ENCODE data around the gene AMMECR1.

Gene AMMECR1

DNA sequence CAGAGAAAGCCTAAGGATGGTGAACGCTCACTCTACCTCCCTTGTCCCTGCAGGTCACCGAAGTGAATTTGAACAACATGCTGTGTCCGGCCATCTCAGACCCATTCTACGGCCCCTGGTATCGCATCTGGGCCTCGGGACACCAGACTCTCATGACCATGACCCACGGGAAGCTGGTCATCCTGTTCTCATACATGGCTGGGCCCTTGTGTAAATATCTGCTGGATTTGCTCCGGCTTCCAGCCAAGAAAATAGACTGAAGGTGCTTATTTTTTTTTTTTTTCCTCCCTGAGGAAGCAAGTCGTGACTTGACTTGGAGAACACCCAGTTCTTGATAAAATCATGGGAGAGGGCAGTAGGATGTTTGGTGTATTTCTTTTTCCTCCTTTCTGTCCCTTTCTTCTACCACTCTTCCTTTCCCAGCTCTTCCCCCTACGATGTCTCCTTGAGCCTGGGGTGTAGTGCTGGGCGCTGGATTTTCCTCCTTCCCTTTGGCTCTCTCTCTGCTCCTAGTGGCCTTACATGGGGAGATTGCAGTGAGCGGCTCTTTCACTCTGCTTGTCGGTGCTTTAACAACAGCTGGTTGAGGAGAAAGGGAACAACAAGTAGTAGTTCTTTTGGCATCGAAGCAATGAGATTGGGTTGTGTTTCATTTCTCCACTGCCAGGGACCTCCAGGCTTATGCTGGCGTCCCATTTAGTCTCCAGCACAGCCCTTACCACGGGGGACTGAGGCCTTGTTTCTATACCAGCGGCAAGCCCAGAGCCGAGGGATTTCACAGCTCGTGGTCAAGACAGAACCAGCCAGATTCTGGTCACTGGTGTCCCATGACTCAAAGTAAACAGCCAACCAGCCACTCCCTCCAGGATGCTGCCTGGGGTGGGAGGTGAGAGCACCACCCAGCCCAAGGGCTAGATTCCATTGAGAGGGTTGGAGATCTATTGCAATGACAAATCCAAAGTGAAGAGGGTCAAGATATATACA lies 144.4 kb downstream of the AMMECR1 start:
- Histone ChIP-seq H2AFZ (ENCODE audit: low read length, unreplicated experiment) (no peak overlapping the region), H3K79me2 (ENCODE audit: control insufficient read depth, insufficient read depth, low read length, unreplicated experiment) (no peaks in the 10 kb centered on the region), H3K27ac (ENCODE audit: low read depth, low read length) (peak overlapping the region; percentile 51), H3K4me1 (ENCODE audit: control insufficient read depth, insufficient read depth, low read length, unreplicated experiment) (peaks cover 17% of the 10 kb centered on the region), H3K4me3 (ENCODE audit: low read depth, low read length) (no peak overlapping the region), H3K36me3 (ENCODE audit: insufficient read depth, low read length) (no peaks in the 10 kb centered on the region), H3K27me3 (ENCODE audit: insufficient read depth, low read length) (no peaks in the 10 kb centered on the region)

DNA sequence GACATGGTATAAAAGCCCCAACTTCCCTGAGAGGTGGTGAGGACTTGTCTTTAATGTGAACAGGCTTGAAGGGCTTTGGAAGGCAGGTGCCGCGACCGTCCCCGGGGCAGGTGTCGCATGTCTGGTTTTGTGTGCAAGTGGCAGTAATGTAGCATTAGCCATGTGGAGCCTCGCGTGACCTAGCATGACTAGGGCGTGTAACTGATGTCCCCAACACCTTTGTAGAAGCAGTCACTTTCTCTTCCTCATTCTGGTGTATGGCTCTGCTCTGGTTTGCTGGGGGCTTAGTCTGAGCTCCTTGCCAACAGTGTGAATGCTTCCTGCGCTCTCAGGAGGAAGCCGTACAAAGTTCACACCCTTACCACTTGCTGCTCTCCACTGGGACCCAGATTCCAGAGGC lies 145.7 kb downstream of the AMMECR1 start:
- Histone ChIP-seq H2AFZ (ENCODE audit: low read length, unreplicated experiment) (no peak overlapping the region), H3K27ac (ENCODE audit: low read depth, low read length) (no peak overlapping the region), H3K36me3 (ENCODE audit: insufficient read depth, low read length) (no peaks in the 10 kb centered on the region), H3K79me2 (ENCODE audit: control insufficient read depth, insufficient read depth, low read length, unreplicated experiment) (no peaks in the 10 kb centered on the region), H3K4me3 (ENCODE audit: low read depth, low read length) (no peak overlapping the region), H3K27me3 (ENCODE audit: insufficient read depth, low read length) (no peaks in the 10 kb centered on the region), H3K4me1 (ENCODE audit: control insufficient read depth, insufficient read depth, low read length, unreplicated experiment) (peaks cover 25% of the 10 kb centered on the region)

DNA sequence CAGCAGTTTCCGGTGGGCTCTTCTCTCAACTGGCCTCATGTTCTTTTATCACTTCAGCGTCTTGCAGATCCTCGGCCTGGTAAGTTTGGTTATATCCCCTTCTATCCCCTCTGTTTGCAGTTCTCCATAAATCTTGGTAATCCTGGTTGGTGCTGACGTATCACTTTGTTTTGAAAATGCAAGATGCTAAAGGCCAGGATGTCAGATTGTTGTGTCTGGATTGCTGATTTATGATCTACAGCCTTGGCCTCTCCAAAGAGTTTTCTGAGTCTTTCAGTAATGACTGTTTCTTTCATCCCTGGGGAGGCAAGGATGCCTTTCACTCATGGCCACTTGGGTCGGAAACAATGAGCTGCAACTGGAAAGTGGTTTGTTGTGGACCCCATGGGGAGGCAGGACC lies 146.4 kb downstream of the AMMECR1 start:
- no peak overlapping the region for H3K4me3 ChIP-seq (ENCODE audit: low read depth, low read length)
- H3K27me3 ChIP-seq (ENCODE audit: insufficient read depth, low read length), result no peaks in the 10 kb centered on the region

DNA sequence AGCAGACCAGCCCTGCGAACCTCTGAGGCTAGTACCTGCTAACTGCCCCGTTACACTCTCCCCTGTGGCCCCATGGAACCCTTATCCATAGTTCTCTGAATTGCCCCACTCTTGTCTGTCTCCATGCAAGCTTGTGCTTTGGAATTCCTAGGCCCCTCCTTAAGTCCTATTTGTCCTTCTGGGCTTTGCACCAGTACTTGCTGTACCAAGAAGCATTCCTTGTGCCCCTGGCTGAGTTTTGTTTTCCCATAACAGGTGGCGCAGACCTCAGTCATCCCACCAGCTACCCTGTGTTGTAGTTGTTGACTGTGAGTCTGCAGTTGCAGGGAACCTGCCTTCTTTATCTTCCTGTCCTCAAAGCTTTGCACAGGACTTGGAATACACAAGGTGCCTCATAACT lies 147.9 kb downstream of the AMMECR1 start:
- Histone ChIP-seq H3K36me3 (ENCODE audit: insufficient read depth, low read length) (no peaks in the 10 kb centered on the region), H3K4me3 (ENCODE audit: low read depth, low read length) (no peak overlapping the region), H3K79me2 (ENCODE audit: control insufficient read depth, insufficient read depth, low read length, unreplicated experiment) (no peaks in the 10 kb centered on the region), H3K4me1 (ENCODE audit: control insufficient read depth, insufficient read depth, low read length, unreplicated experiment) (peaks cover 26% of the 10 kb centered on the region), H3K27ac (ENCODE audit: low read depth, low read length) (no peak overlapping the region), H3K27me3 (ENCODE audit: insufficient read depth, low read length) (no peaks in the 10 kb centered on the region), H2AFZ (ENCODE audit: low read length, unreplicated experiment) (no peak overlapping the region)

More for the DNA sequence above, 146.4 kb downstream of the AMMECR1 start:
- Histone ChIP-seq H3K79me2 (ENCODE audit: control insufficient read depth, insufficient read depth, low read length, unreplicated experiment) (no peaks in the 10 kb centered on the region), H3K4me1 (ENCODE audit: control insufficient read depth, insufficient read depth, low read length, unreplicated experiment) (peaks cover 26% of the 10 kb centered on the region), H3K27ac (ENCODE audit: low read depth, low read length) (no peak overlapping the region), H2AFZ (ENCODE audit: low read length, unreplicated experiment) (no peak overlapping the region), H3K36me3 (ENCODE audit: insufficient read depth, low read length) (no peaks in the 10 kb centered on the region)

DNA sequence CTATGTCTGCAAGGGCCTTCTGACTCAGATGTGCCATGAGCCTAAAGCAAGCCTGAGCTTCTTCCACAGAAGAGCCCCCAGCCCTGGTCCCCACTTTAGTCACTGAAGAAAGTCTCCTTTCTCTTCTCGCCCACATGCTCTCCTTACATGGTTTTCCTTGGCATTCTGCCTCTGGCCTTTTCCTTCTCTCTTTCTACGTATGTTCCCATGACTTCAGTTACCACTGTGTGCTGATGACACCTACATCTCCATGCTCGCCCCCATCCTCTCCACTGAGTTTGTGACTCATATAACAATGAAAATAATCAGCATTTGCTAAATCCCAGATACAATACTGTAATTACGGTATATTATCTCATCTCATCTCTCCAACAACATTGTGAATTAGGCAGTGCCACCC lies 149.3 kb downstream of the AMMECR1 start:
- Histone ChIP-seq H3K4me3 (ENCODE audit: low read depth, low read length) (0 out of 2 replicates have a peak overlapping the region, but pooled peaks have one; percentile 3), H2AFZ (ENCODE audit: low read length, unreplicated experiment) (no peak overlapping the region), H3K27ac (ENCODE audit: low read depth, low read length) (peak overlapping the region; percentile 92), H3K79me2 (ENCODE audit: control insufficient read depth, insufficient read depth, low read length, unreplicated experiment) (no peaks in the 10 kb centered on the region), H3K27me3 (ENCODE audit: insufficient read depth, low read length) (no peaks in the 10 kb centered on the region), H3K36me3 (ENCODE audit: insufficient read depth, low read length) (no peaks in the 10 kb centered on the region), H3K4me1 (ENCODE audit: control insufficient read depth, insufficient read depth, low read length, unreplicated experiment) (peaks cover 24% of the 10 kb centered on the region)

DNA sequence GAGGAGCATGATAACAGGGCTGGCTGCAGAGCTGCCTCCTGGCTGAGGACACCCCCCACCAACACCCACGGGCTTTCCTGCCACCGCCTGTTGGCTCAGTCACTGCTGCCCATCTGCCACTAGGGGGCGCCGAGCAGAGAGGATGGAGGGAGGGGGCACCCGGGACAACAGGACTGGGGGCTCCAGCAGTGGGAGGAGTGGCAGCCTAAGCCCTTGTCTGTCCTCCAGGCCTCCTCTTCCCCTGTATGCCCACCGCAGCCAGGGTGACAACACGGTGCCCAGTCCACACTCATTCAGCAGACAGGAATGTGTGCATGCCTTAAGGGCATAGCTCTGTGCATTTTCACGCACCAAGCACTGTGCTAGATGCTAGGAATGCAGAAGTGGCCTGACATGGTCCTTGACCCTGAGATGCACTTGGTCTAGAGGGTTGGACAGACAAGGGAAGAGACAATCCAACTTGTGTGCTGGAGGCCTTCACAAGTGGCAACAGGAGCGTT lies 149.9 kb downstream of the AMMECR1 start:
- H2AFZ ChIP-seq (ENCODE audit: low read length, unreplicated experiment), result no peak overlapping the region
- H3K4me3 ChIP-seq (ENCODE audit: low read depth, low read length), result 0 out of 2 replicates have a peak overlapping the region, but pooled peaks have one; percentile 3
- H3K4me1 ChIP-seq (ENCODE audit: control insufficient read depth, insufficient read depth, low read length, unreplicated experiment), result peaks cover 24% of the 10 kb centered on the region
- no peaks in the 10 kb centered on the region for H3K36me3 ChIP-seq (ENCODE audit: insufficient read depth, low read length)
- no peaks in the 10 kb centered on the region for H3K27me3 ChIP-seq (ENCODE audit: insufficient read depth, low read length)
- peak overlapping the region; percentile 92 for H3K27ac ChIP-seq (ENCODE audit: low read depth, low read length)
- H3K79me2 ChIP-seq (ENCODE audit: control insufficient read depth, insufficient read depth, low read length, unreplicated experiment), result no peaks in the 10 kb centered on the region

DNA sequence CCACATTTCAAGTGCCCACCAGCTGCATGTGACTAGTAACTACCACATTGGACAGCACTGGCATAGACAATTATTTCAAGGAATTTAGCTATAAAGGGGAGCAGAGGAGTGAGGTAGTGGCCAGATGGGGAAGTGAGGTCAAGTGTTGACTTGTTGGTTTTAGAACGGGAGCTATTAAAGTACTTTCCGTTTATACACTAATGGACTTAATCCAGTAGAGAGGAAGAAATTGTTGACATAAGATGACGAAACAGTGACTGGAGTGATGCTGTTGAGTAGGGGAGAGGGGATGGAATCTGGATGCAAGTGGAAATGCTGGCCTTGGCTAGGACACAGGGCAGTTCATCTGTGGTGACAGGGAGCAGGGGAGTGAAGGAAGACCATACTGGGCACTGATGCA lies 154.4 kb downstream of the AMMECR1 start:
- Histone ChIP-seq H3K4me3 (ENCODE audit: low read depth, low read length) (no peak overlapping the region), H2AFZ (ENCODE audit: low read length, unreplicated experiment) (no peak overlapping the region), H3K27me3 (ENCODE audit: insufficient read depth, low read length) (no peaks in the 10 kb centered on the region), H3K79me2 (ENCODE audit: control insufficient read depth, insufficient read depth, low read length, unreplicated experiment) (peaks cover 2% of the 10 kb centered on the region), H3K4me1 (ENCODE audit: control insufficient read depth, insufficient read depth, low read length, unreplicated experiment) (peaks cover 33% of the 10 kb centered on the region), H3K27ac (ENCODE audit: low read depth, low read length) (peak overlapping the region; percentile 15; the same call in 1 of the 2 replicates), H3K36me3 (ENCODE audit: insufficient read depth, low read length) (no peaks in the 10 kb centered on the region)

DNA sequence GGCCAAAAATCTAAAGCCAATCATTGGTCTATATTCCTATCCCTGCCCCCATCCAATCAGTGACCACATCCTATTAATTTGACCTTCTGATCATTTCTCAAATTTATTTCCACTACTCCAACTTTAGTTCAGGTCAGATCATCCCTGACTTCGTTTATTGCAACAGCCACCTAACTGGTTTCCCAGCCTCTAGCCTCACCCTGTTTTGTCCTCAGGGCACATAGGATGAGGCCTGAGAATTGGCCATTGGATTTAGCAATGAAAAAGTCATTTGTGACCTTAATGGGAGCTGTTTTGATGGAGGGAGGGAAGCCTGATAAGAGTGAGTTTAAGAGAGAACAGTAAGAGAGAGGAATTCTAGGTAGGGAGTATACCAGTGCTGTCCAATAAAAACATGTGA lies 155.0 kb downstream of the AMMECR1 start:
- Histone ChIP-seq H3K27ac (ENCODE audit: low read depth, low read length) (no peak overlapping the region; the same call in 1 of the 2 replicates), H3K4me3 (ENCODE audit: low read depth, low read length) (no peak overlapping the region), H2AFZ (ENCODE audit: low read length, unreplicated experiment) (no peak overlapping the region), H3K79me2 (ENCODE audit: control insufficient read depth, insufficient read depth, low read length, unreplicated experiment) (peaks cover 2% of the 10 kb centered on the region), H3K36me3 (ENCODE audit: insufficient read depth, low read length) (no peaks in the 10 kb centered on the region), H3K4me1 (ENCODE audit: control insufficient read depth, insufficient read depth, low read length, unreplicated experiment) (peaks cover 27% of the 10 kb centered on the region), H3K27me3 (ENCODE audit: insufficient read depth, low read length) (no peaks in the 10 kb centered on the region)

DNA sequence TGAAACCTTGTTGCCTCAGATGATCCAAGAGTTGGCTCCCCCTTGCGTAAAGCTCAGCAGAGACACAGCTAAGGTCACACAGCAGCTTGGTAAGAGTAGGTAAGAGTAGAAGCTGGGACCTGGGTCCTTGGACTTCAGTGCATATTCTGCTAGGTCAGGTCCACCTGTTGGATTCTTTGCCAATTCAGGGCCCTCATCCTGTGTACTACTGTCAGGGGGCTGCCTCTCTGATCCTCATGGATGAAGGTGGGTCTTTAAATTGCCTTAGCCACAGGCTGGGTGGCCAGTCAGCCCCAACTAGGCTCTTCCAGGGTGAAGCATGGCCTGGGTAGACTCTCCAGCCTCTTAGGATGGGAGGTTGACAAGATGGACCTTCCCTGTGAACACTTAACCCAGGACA lies 155.8 kb downstream of the AMMECR1 start:
- Histone ChIP-seq H3K27me3 (ENCODE audit: insufficient read depth, low read length) (no peaks in the 10 kb centered on the region), H3K36me3 (ENCODE audit: insufficient read depth, low read length) (no peaks in the 10 kb centered on the region), H3K27ac (ENCODE audit: low read depth, low read length) (no peak overlapping the region), H3K4me3 (ENCODE audit: low read depth, low read length) (no peak overlapping the region), H3K4me1 (ENCODE audit: control insufficient read depth, insufficient read depth, low read length, unreplicated experiment) (peaks cover 22% of the 10 kb centered on the region), H3K79me2 (ENCODE audit: control insufficient read depth, insufficient read depth, low read length, unreplicated experiment) (peaks cover 2% of the 10 kb centered on the region), H2AFZ (ENCODE audit: low read length, unreplicated experiment) (no peak overlapping the region)

DNA sequence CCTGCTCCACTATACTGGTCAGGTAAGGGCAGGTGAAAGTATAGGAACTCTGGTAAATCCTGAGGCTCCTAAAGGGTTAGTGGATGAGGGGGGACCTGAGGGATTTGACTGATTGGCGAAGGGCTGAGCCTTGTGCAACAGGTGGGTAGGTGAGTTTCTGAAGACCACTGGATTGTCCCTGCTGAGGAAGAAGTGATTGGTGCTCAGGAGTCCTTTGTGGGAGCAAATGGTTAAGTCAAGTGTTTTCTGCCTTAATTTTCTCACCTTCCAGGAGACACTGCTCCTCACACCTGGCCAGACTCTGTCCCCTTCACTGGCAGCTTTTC lies 156.6 kb downstream of the AMMECR1 start:
- H3K4me3 ChIP-seq (ENCODE audit: low read depth, low read length), result no peak overlapping the region
- H3K27me3 ChIP-seq (ENCODE audit: insufficient read depth, low read length), result no peaks in the 10 kb centered on the region
- peak overlapping the region; percentile 75 for H3K27ac ChIP-seq (ENCODE audit: low read depth, low read length)
- no peaks in the 10 kb centered on the region for H3K36me3 ChIP-seq (ENCODE audit: insufficient read depth, low read length)
- no peak overlapping the region for H2AFZ ChIP-seq (ENCODE audit: low read length, unreplicated experiment)
- peaks cover 2% of the 10 kb centered on the region for H3K79me2 ChIP-seq (ENCODE audit: control insufficient read depth, insufficient read depth, low read length, unreplicated experiment)
- H3K4me1 ChIP-seq (ENCODE audit: control insufficient read depth, insufficient read depth, low read length, unreplicated experiment), result peaks cover 22% of the 10 kb centered on the region

DNA sequence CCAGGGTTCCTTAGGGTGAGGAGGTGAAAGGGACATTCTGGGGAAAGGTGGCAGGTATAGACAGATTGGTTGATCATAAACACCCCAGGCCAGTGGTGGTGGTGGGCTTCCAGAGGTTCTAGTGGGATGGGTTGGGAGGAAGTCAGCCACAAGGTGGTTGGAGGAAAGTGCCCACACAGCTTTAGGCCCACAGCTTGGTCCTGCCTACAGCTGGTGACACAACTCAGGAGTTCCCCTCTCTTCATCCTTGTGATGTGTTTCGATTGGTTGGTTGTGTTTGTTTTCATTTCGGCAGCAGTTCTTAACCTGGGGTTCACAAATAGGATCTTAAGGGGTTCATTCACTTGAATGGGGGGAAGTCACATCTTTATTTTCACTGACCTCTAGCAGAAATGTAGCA lies 158.0 kb downstream of the AMMECR1 start:
- Histone ChIP-seq H3K4me1 (ENCODE audit: control insufficient read depth, insufficient read depth, low read length, unreplicated experiment) (peaks cover 22% of the 10 kb centered on the region), H3K4me3 (ENCODE audit: low read depth, low read length) (no peak overlapping the region), H3K27ac (ENCODE audit: low read depth, low read length) (peak overlapping the region; percentile 55; the same call in 1 of the 2 replicates), H3K79me2 (ENCODE audit: control insufficient read depth, insufficient read depth, low read length, unreplicated experiment) (peaks cover 2% of the 10 kb centered on the region), H2AFZ (ENCODE audit: low read length, unreplicated experiment) (no peak overlapping the region), H3K27me3 (ENCODE audit: insufficient read depth, low read length) (no peaks in the 10 kb centered on the region), H3K36me3 (ENCODE audit: insufficient read depth, low read length) (no peaks in the 10 kb centered on the region)

All from ACC112 (cell line).